HG02642 (cell line): Measurements from ENCODE around the gene PIEZO1.

Experiments used
- ATAC-seq: cut with Tn5 transposase; IDR thresholded peaks from one replicate; pipeline ENCODE4 v1.9.1; 2021; ENCODE audit warnings: mild to moderate bottlenecking; ENCODE audit not compliant: unreplicated experiment, poor library complexity

Gene PIEZO1

DNA sequence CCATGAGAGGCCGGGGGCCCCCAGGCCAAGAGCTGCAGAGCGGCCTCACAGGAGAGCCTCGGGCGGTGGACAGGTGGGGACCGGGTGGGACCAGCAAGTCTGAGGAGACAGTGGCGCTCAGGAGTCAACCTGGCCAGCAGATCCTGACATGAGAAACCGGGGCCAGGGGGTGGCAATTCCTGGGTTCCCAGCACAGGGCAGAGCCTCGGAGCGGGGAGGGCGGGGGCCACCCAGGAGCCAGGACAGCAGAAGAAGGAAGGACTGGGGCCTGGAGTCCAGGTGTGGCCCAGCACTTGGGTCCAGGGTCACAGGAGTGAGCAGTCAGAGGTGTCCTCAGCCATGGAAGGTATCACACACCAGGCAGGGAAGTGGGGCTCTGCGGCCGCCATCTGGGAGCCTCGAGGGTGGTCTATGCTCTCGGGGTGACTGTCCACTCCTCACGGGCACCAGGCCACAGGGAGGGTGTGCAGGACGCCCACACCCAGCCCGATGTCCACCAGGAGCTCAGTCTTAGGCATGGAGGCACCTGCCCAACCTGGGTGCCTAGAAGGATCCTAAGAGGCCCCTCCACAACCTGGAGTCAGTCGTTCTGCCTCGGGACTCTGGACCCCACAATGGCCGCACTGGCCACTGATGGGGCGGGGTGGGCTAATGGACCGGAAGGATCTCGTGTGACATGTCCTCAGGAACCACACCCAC lies 29.1 kb downstream of the PIEZO1 start:
- ATAC-seq: no peak

DNA sequence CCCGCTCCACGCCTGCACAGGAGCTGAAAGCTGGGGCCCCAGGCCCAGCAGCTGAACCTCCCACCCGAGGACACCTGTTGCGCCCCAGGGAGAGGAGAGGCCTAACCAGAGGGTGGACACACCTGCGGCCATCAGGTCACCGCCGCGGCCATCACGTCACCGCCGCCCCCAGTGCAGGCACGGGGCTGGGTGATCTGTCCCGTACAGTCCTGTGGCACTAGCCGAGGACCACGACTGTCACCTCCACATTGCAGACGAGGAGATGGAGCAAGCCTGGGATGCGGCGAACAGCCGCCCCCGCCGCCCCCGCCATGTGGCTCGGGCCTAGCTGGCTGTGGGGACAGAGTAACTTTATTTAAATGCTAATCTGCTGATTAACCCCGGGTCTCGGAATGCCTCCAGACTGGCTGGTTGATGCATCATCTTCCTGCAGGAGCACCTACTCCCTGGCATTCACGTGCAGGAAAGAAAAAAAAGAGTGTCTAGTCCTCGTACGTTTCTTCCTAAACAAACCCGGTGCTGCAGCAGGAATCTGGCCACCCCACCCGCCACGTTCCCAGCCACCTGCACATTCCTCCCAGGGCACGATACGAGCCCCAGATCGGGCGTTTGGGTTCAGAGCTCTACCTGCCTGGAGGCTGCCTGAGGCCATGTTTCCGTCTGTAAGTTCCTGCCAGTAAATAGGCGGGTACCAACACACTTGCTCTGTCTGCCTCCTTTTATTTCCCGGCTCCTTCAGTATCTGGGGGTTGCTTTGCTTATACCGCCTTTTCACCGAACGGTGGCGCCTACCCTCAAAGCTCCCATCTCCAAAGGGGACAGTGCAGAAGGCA lies 29.9 kb downstream of the PIEZO1 start:
- no peak for ATAC-seq

DNA sequence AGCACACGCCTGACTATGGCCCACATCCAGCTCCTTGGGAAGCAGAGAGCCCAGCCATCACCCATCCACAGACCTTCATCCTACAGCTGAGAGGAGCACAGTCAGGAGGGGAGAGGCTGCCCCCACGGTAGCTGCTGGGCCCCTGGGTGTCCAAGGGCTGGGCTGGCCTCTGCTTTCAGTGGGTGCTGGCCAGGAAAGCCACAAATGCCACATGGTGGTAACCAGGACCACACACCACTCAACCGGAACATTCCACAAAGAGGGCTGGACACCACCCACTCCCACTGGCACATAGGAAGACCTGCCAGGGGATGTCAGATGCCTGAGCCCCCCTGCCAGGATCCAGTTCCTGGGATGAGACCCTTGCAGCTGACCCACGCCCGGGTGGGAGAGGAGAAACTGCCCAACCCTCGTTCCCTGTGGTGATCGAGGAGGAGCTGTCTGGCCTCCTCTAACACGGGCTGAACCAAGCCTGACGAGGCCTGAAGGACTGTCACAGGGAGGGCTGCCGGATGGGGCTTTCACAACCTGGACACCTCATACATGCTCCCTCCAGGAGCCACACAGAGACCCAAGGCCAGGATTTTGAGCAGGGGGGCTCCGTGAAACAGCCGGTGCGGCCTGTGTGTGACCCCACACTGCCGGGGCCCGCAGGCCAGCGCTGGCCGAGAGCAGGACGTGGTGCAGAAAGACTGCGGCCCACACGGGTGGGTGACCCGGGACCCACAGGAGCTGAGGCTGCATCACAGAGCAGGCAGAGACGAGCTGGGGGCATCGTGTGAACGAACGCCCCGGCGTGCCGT lies 30.7 kb downstream of the PIEZO1 start:
- ATAC-seq: no peak

DNA sequence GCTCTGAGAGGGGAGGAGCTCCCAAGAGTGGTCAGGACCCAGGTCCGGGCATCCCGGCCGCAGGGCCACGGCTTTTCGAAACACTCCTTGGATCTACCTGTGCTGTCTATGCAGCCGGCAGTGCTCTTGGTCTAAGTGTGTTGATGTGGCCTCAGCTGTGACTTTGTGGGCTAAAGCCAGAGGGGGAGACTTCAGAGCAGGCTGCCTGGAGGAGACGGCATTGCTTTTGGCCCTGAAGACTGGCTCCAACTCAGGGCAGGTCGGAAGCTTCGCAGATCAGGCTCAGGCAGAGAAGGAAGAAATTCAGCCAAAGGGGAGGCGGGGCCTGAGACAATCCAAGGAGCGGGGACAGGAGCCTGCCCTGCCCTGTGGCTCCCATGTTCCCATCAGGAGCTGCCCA lies 31.4 kb downstream of the PIEZO1 start:
- ATAC-seq: no peak

DNA sequence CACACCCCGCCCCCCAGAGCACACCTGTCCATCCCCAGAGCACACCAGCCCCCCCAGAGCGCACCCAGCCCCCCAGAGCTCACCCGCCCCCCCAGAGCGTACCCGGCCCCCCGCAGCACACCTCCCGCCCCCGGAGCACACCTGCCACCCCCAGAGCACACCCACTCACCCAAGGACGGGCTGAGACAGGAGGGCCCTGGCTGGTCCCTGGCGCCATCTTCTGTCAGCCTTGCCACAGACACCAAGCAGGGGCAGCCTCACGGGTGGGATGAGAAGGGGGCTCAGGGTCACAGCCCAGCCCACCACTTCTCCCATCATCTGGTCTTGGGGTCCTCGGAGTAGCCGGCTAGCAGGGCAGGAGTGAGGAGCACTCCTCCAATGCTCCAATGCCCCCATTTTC lies 31.8 kb downstream of the PIEZO1 start:
- ATAC-seq: no peak

DNA sequence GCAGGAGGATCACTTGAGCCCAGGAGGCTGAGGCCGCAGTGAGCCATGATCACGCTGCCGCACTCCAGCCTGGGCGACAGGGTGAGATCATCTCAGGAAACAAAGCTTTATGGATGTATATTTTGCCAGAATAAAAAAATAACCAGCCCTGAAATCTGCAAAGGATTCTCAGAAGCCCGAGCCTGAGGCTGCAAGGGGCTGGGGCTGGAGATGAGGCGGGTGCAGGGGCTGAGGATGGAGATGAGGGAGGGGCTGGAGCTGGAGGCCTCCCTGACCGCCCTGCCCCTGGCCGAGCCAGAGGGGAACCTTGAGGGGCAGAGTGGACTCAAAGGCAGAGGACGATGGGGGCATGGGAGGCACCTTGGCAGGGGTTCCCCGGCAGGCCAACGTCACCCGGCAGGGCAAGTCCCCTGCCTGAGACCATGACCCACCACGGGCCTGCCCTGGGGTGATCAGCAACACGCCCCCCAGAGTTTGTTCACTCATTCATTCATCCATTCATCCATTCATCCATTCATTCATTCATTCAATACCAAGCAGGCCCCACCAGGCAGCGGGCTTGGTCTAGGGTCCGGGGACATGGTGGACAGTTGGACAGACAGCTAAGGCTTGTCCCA lies 32.5 kb downstream of the PIEZO1 start:
- ATAC-seq: no peak

DNA sequence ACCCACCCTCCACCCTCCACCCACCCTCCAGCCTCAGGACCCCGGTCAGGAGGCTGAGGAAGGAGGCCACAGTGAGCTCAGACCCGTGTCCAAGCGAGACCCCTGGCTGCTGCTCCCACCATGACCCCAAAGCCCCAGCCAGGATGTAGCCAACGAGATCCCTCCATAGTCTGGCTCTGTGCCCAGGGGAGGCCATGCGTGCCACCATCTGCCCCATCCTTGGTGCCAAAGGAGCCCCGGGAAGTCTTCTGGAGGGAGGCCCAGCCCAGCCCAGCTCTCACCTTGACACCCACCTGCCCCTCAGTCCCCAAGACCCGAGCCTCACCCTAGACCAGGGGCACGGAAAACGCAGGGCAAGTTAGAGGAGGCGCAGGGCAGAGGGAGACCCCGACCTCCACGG lies 34.2 kb downstream of the PIEZO1 start:
- no peak for ATAC-seq

DNA sequence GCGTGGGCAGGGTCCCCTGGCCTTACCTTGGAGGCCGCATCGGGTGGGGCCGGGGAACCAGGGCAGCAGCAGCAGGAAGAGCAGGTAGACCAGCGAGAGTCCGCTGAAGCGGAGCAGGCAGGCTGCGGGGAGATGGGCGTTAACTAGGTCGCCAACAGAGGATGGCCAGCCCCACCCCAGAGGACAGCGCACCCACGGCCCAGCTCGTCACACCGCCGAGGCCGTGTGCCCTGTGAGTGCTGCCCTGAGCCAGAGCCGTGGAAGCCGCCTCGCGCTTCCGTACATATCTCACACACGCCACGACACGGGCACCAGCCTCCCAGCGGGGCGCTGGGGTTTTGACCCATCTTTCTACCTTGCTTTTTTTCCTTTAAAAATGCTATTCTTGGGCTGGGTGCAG lies 35.7 kb downstream of the PIEZO1 start:
- no peak for ATAC-seq

DNA sequence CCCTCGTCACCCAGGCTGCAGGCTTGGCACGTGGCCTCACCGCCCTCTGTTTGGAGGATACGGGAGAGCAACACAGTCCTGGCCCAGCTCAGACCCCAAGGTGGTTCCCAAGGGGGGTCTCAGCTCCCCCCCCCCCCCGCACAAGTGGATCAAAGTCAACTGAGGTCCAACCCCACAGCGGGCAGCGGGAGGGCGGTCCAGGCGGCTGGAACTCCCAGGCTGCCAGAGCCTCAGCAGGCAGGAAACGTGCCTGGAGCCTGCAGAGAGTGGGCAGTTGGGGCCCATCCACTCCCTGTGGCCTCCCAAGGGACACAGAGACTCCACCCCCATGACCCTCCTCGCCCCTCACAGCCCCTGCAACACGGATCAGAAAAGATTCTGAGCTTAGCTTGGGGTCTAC lies 36.7 kb downstream of the PIEZO1 start:
- ATAC-seq: no peak

DNA sequence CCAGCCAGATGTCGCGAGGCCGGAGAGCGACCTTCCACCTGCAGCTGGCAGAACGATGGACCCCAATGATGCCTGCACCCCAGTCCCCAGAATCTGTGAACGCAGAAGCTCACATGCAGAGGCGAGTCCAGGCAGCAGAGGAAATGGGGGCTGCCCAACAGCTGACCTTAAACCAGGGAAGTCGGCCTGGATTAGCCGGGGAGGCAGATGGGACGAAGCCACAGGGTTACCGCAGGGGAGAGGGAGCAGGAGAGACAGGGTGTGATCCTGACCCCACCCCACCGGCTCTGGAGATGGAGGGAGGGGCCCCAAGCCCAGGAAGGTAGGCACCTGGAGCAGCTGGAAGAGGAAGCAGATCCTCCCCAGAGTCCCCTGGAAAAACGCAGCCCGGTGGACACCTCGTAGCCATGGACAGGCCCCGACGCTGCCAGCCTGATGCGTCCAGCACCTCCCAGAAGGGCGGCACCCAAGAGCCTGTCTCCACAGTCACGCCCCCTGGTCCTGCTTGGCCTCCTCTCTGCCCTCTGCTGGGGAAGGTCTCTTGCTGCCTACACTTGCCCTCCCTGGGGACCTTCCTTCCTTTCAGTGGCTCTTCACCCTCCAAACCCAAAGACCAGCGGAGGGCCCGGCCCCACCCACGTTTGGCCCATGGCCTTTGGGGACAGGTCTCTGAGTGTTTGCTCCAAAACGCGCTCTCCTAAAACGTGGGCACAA lies 37.3 kb downstream of the PIEZO1 start:
- ATAC-seq: no peak

DNA sequence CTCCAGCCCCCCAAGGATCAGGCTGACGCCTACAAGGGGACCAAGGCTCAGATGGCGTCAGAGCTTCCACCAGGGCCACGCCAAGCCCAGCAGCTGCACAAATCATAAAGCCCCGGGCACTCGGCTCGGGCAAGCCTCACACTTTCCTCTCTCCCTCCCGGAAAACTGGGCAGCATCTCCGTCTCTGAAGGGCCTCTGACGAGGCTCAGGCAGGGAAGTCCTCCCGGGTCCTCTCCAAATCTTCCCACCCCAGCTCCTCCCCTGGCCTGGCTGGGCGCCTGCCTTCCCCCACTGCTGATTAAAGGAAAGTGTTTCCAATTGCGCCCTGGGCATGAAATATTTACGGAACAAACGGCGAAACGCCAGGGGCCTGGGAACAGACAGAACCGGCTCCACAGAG lies 38.5 kb downstream of the PIEZO1 start:
- no peak for ATAC-seq

DNA sequence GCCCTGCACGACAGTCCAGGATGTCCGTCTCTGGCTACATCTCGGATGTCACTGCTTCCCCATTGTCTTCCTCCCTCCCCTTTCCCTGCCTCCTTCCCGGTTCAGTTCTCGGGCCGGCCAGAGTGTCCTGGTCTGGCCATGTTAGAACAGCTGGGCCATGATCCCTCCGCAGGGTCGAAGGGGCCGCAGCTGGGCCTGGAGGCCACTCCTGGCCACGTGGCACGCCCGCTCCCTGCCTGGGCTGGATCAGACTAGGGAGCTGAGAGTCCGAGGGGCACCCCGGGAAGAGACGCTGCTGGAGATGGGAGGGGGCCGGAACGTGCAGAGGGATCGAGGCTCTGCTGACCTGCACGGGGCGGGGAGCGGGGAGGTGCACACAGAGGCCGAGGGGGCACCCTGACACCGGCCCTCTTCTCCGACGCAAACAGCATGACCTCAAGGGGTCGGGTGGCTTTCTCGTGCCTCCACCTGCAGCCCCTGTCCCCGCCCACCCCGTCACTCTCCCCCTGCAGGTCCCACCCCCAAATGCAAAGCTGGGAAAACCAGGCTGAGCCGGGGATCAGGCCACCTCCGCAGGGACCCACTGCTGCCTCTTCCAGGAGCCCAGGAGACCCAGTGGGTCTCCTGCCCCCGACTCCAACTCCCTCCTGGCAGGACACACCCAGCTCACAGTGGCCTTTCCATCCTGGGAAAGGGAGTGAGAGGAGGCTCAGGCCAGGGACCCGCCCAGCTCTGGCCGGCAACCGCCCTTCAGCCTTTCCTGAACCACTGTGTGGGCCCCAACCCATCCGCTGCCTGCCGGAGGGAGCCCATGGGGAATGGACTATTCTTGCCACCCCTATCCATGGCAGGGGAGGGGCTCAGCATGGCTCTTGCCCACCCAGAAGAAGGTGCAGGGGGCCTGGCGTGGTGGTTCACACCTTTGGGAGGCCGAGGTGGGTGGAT lies 40.2 kb downstream of the PIEZO1 start:
- ATAC-seq: no peak

DNA sequence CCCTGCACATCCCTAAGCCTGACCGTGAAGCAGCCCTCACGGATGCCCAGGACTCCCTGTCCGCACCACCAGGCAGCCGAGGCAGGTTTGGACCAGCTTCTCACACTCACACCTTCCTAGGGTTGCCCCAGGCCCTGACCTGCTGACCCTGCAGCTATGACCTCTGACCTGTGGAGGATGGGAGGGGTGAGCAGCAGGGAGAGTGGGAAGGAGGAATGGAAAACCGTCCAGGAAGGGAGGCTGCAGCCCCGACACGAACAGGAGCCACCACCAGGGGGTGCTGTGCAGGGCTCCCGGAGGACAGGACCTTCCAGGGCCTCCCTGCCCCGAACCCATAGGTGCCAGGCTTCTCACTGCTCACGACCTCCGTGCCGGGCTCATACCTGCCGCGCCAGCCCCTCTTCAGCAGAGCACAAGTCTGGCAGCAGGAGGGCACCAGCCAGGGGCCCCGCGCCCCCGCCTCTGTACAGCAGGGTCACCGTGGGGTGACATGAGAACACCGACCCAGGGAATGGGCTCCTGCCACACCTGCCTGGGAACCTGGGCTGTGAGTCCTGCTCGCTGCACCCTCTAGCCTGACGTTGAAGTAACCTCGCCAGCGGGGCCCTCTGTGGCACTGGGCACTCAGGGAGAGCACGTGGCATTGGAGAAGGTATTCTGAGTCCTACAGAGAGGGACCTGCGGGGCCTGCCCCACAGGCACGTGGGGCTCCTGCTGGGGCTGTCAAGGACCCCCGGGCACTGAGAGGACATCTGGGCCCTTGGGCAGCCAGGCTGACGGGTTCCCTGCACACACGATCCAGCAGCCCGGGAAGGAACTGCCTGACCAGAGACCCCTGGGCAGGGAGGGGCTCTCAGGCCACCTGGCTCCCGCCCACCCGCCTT lies 41.1 kb downstream of the PIEZO1 start:
- no peak for ATAC-seq

DNA sequence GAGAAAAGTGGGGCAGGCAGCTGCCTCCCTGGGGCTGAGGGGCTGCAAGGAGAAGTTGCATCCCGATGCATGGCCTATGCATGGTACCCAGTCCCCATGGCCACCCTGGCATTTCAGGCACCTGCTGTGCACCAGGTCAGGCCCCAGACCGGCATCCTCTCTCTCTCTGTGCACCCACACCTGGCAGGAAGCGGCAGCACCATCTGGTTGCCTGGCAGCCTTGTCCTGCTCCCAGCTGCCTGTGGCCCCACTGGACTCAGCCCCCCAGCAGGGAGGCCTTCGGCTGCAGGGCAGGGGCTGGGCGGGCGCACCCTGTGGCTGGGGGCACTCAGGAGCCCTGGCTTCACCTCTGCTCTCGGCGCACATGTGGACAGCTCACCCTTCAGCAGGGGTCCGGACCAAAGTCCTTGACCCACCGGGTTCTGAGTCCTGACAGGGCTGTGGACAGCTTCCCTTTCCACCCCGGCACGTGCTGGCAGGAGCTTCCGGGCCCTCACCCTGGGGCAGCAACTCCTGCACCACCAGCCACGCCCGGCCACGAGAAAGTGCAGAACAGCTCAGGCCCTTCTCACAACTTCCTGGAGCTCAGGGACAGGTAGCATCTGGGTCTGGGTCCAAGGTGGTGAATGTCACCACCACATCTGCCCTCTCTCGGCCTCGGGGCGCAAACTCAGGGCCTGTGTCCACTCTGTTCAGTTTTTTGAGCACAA lies 42.0 kb downstream of the PIEZO1 start:
- ATAC-seq: no peak

DNA sequence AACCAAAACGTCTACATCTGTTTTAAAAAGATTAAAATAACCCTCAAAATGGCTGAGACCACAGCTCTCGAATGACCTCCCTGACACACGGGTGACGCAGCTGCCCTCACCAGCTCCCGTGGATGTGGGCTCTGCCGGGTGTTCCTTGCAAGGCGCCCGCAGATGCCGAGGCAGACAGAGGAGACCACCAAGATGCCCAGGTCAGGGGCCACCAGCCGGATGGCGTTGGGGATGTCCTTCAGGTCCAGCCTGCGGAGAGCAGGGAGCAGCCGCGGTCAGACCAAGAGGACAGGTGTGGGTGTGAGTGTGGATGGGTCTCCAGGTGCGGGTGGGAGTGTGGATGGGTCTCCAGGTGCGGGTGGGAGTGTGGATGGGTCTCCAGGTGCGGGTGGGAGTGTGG lies 43.7 kb downstream of the PIEZO1 start:
- no peak for ATAC-seq

DNA sequence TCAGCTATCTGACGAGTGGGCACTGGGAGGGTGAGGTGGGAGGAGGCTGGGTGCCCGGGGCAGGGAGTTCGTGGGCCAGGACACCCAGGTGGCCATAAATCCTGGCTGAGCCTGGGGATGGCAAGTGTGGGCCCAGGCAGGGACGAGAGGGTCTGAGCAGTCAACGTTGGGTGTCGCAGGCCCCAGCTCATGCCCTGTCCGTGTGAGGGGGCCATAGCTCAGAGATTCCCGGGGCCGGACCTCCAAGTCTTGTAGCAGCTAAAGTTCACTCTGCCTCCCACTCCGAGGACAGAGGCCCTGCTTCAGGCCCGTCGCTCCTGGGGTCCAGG lies 44.3 kb downstream of the PIEZO1 start:
- ATAC-seq: no peak

DNA sequence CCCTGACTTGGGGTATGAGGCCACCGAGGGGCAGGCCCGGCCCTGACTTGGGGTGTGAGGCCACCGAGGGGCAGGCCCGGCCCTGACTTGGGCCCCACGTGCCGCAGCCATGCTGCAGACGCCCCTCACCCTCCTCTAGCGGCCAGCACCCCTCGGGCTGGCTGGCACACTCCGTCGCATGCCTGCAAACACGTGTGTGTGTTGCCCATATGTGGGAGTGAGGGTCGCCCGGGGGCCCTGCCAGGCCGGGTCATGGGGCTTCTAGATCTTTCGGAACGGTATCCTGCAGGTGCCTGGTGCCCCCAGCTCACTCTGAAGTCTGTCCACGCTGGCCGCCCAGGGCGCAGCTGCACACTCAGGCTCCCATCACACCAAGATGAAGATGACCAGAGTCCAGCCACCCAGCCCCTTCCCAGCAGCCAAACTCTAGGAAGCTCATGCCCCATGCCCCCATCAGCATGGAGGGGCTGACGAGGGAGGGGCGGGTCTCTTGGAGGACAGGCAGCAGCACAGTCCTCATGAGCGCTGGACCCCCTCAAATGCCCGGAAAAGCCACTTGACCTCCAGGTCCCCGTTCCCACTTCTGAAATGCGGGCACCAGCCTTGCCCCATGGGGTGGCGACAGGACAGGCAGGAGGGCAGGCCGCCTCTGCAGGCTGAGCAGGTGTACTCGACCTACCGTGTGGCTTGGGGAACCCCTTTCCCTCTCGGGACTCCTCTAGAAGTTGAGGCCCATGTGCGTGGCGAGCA lies 44.9 kb downstream of the PIEZO1 start:
- no peak for ATAC-seq
